Fibroblast of lung (primary cell): ENCODE data around the gene PMAIP1.

Source experiments
- CTCF ChIP-seq, 2 donors: IDR thresholded peaks in 1 of 2; conservative IDR thresholded peaks in 1 of 2; 1 replicate in 1 of 2; 2 replicates in 1 of 2; pipeline ENCODE4 v1.5.1; 2011 to 2012; ENCODE audit warnings: low read length in 2 of 2, control low read depth in 1 of 2, inconsistent platforms in 1 of 2, low read depth in 1 of 2, mild to moderate bottlenecking in 1 of 2
- EZH2 ChIP-seq: IDR thresholded peaks from 2 replicates; pipeline ENCODE4 v1.5.1; 2012; ENCODE audit warnings: low read length, control low read depth, mild to moderate bottlenecking; ENCODE audit errors: missing control alignments

- TF ChIP-seq EZH2 (no peak), CTCF (conservative IDR thresholded peaks at IDR 0.05 in 1 of 2, IDR thresholded peaks at IDR 0.05 in 1 of 2; ENCODE audit: low read depth in 1 of 2, low read length in 2 of 2) (no peak)
These were observed 22.4 kb upstream of the PMAIP1 start for GRCh38 chr18:59877361-59877760.
